Stimulated activated CD8-positive, alpha-beta memory T cell treated with anti-CD3 and anti-CD28 coated beads, Interleukin-4, amount 100 ng/mL, for 1 hour (primary cell): ENCODE data around the gene NBDY.
"Not testable (repeated sequence)": the region's sequence is repeated elsewhere in the genome, so short reads cannot be mapped to it uniquely, and the experiment has no call there.

ENCODE experiments used
- DNase-seq, 2 donors: peaks; one replicate each; pipeline ENCODE4 v3.0.0-alpha.2; 2020; ENCODE audit warnings: low read depth in 2 of 2, low spot score in 1 of 2

NBDY gene

DNA sequence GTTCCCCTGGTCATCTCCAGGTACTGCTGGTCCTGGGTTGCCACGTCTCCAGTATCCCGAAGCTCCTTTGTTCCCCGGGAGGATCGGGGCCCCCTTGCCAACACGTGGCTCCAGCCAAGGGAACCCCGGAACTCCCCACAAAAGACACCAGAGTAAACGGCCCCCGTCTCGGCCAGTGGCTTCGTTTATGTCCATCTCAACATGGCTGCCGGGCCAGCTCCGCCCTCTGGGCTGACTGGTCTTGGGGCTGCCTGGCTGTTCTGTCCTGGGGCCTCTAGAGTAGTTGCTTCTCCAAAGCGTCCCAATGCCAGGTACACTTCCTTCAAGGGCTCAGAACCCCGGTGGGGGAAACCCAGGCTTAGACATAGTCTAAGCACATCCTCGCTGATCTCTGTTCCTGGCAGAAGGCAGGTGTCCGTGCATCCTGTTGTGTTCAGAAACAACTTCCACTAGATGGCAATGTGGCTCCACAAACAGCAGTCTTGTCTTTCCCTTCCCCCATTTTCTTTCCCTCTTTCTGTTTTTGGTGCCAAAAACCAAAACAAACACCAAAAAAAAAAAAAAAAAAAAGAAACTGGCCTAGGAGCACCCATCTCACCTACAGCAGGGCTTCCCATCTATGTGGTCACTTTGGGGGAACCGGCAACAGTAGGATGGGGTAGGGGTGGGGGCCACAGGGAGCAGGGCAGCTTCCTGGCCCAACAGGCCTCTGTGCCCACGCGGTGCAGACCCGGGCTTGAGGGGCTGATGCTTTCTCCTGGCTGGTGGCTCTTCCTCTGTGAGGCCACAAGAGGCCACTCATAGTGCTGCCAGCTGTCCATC, 35.3 kb downstream of the NBDY start:
- peak in 1 of 2 donors; percentile 23 for DNase-seq

DNA sequence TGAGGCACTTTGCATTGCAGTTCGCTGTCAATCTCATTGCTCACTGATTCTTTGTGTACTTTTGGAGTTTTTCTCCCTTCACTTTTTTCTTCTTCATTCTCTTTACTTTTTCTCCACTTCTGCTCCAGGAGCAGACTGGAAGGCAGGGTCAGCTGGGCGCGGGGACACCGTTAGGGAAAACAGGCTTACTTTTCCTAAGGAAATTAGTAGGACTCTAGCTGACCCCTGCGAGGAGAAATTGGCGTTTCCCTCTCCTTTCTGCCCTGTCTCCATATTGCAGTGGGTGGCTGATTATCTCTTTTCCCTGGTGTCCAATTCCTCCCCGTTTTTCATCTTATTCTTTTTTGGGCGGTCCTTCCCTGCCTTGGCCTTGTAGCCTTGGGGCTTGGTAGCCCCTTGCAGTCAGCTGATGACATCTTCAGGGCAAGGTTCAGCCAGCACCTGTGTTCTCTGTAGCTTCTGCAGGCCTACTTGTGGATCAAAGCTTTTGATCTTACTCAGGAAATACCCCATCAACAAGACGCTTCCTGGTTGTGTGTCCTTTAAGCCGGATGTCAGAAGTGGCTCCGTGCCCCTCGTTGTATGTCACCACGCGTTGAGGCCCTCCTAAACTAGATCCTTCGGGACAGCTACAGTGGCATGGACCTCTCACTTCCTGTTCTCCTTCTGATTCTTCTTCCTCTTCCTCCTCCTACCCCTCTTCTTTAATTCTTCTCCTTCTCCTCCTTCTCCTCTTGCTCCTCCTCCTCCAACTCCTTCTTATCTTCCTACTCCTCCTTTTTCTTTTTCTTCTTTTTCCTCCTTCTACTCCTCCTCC, 36.1 kb downstream of the NBDY start:
- no peak for DNase-seq

DNA sequence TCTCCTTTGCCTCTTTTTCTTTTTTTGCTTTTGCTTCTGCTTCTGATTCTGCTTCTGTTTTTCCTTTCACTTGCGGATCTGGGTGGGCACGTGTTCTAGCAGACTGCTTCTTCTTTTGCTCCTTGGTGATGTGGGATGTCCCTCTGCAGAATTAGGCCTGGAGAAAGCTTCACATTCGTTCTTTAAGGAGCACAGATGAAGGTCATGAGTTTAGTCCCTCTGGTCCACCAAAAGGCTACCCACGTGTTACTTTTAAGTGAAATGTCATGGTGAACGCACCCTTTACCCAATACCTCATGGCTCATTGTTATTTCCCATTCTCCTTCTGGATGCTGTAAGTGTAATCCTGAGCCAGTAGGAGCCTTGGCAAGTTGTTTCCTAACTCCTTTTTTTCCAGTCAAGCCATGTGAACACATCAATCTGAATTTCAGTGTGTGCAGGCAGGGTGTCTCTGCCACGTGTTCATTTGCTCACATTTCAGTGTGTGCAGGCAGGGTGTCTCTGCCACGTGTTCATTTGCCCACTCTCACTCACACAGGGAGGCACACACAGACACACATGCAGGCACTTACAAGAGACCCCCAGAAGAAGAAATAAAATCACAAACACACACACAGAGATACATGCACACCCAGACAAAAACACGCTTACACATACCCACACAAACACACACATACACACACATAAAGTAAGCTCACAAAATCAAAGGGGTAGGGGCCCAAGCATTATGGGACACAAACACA, 36.9 kb downstream of the NBDY start:
- DNase-seq = no peak

DNA sequence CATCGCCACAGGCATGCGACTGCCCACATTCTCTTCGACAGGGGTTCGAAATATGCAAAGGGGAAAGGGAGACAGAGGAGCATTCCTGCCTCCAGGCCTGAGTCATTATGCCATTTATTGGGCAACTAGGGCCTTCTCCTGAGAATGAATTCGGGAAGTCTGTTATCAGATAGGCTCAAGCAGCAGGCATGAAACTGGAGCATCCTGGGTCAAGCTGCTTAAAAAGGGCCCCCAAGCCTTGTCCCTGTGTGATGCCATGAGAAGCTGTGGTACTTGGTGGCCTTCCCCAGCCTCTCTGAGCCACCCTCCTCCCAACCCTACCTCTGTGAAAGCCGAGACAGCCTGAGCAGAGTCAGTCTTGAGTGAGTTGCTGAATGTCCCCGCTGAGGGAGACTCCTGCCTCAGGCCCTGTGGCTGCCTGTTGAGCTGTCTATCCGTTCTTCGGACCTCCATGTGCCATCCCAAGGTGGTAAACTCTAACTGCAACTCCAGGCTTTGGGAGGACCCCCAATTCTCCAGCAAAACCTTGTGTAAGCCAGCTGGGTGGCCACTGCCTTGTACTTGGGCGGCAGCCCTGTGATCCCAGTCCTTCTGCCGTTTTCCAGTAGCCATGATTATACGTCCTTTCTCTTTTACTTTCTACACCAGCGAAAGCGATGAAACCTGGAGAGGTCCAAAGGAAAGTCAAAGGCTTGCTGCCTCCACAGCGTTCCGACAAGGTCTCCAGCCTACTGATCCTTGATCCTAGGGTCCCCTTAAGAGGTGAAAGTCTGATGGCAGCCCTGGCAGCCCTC, 37.7 kb downstream of the NBDY start:
- DNase-seq = no peak

DNA sequence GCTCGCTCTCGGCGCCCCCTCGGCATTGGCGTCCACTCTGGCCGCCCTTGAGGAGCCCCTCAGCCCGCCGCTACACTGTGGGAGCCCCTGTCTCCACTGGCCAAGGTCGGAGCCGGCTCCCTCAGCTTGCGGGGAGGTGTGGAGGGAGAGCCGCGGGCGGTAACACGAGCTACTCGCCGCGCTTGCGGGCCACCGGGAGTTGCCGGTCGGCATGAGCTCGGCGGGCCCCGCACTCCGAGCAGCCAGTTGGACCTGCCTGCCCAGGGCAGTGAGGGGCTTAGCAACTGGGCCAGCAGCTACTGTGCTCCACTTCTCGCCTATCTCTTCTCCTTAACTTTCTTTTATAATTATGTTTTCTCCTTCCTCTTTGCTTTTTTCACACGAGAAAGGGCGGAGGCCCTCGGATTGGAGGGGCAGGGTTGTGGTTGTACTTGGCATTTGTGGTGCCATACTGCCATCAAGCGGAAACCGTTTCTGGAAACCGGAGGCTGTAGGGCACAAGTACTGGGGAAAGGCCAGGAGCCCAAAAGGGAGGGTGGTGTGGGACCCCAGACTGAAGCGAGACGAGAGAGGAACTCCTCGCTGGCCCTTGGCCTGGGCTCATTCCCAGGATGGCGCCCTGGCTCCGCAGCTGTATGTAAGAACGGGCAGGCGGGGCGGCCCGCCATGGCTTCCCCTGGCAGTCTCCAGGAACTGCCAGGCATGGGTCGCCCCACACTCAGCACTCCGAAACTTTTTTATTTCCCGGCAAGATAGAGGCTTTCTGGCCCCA, 38.5 kb downstream of the NBDY start:
- not testable (repeated sequence) for DNase-seq

DNA sequence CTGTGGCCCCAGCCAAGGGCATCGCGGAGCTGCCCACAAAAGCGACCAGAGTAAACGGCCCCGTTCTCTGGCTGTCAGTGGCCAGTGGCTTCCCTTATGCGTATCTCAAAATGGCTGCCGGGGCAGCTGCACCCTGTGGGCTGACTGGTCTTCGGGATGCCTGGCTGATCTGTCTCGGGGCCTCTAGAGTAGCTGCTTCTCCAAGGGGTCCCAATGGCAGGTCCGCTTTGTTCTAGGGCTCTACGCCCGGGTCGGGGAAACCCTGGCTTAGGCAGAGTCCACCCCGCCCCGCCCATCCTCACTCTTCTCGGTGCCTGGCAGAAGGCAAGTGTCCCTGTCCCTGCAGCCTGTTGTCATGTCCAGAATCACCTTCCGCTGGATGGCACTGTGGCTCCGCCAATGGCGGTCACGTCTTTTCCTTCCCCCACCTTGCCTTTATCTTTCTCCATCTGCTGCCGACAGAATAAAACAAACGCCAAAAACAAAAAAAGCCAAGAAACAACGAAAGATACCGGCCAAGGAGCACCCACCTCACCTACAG, 39.1 kb downstream of the NBDY start:
- DNase-seq = not testable (repeated sequence)

DNA sequence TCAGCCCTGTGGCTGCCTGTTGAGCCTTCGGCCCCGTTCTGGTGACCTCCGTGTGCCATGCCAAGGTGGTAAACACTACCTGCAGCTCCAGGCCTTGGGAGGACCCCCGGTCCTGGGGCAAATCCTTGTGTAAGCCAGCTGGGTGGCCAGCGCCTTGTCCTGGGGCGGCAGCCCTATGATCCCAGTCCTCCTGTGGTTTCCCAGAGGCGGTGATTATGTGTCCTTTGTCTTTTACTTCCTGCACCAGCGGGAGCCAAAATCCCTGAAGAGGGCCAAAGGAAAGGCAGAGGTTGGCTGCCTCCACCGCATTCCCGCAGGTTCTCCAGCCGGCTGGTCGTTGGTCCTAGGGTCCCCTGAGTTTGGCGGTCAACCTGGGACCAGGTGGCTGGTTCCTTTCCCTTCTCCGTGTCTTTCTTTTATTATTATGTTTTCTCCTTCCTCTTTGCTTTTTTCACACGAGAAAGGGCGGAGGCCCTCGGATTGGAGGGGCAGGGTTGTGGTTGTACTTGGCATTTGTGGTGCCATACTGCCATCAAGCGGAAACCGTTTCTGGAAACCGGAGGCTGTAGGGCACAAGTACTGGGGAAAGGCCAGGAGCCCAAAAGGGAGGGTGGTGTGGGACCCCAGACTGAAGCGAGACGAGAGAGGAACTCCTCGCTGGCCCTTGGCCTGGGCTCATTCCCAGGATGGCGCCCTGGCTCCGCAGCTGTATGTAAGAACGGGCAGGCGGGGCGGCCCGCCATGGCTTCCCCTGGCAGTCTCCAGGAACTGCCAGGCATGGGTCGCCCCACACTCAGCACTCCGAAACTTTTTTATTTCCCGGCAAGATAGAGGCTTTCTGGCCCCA, 43.9 kb downstream of the NBDY start:
- not testable (repeated sequence) for DNase-seq

DNA sequence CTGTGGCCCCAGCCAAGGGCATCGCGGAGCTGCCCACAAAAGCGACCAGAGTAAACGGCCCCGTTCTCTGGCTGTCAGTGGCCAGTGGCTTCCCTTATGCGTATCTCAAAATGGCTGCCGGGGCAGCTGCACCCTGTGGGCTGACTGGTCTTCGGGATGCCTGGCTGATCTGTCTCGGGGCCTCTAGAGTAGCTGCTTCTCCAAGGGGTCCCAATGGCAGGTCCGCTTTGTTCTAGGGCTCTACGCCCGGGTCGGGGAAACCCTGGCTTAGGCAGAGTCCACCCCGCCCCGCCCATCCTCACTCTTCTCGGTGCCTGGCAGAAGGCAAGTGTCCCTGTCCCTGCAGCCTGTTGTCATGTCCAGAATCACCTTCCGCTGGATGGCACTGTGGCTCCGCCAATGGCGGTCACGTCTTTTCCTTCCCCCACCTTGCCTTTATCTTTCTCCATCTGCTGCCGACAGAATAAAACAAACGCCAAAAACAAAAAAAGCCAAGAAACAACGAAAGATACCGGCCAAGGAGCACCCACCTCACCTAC, 44.5 kb downstream of the NBDY start:
- not testable (repeated sequence) for DNase-seq

DNA sequence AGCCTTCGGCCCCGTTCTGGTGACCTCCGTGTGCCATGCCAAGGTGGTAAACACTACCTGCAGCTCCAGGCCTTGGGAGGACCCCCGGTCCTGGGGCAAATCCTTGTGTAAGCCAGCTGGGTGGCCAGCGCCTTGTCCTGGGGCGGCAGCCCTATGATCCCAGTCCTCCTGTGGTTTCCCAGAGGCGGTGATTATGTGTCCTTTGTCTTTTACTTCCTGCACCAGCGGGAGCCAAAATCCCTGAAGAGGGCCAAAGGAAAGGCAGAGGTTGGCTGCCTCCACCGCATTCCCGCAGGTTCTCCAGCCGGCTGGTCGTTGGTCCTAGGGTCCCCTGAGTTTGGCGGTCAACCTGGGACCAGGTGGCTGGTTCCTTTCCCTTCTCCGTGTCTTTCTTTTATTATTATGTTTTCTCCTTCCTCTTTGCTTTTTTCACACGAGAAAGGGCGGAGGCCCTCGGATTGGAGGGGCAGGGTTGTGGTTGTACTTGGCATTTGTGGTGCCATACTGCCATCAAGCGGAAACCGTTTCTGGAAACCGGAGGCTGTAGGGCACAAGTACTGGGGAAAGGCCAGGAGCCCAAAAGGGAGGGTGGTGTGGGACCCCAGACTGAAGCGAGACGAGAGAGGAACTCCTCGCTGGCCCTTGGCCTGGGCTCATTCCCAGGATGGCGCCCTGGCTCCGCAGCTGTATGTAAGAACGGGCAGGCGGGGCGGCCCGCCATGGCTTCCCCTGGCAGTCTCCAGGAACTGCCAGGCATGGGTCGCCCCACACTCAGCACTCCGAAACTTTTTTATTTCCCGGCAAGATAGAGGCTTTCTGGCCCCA, 49.3 kb downstream of the NBDY start:
- not testable (repeated sequence) for DNase-seq

DNA sequence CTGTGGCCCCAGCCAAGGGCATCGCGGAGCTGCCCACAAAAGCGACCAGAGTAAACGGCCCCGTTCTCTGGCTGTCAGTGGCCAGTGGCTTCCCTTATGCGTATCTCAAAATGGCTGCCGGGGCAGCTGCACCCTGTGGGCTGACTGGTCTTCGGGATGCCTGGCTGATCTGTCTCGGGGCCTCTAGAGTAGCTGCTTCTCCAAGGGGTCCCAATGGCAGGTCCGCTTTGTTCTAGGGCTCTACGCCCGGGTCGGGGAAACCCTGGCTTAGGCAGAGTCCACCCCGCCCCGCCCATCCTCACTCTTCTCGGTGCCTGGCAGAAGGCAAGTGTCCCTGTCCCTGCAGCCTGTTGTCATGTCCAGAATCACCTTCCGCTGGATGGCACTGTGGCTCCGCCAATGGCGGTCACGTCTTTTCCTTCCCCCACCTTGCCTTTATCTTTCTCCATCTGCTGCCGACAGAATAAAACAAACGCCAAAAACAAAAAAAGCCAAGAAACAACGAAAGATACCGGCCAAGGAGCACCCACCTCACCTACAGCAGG, 50.0 kb downstream of the NBDY start:
- not testable (repeated sequence) for DNase-seq

DNA sequence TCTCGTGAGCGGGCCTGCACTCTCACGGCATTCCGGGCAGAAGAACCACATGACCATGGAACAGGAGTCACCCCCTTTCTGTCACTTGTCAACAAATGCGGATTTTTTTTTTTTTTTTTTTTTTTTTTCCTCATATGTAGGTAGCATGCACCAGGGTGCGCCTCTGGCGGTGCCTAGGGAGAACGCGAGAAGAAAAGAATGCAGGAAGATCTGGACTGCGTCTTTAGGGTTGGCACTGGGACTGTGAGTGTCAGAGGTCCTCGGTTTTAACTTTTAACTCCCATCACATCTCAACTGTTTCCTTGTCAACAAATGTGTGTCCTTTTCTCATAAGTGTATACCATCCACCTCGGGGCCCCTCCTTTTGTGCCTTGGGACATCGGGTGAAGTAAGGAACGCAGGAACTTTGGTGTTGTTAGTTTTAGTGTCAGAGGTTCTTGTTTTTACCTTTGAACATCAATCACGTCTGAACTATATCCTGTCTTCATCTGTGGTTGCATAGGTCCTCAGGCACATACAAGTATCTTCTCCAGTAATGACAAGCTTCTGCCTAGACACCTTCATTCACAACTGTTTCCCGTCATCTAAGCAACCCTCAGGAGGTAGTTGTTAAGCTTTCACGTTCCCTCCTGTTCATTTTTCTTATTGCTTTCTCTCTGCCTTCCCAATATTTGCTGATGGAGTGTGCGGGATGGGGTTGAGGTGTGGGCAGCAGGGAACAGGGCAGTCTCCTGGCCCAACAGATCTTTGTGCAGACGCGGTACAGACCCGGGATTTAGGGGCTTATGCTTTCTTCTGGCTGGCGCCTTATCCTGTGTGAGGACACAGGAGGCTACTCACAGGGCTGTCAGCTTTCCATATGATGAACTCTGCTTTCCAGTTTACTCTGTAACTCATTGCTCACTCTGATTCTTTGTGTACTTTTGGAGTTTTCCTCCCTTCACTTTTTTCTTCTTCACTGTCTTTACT, 51.9 kb downstream of the NBDY start:
- DNase-seq = not testable (repeated sequence)

DNA sequence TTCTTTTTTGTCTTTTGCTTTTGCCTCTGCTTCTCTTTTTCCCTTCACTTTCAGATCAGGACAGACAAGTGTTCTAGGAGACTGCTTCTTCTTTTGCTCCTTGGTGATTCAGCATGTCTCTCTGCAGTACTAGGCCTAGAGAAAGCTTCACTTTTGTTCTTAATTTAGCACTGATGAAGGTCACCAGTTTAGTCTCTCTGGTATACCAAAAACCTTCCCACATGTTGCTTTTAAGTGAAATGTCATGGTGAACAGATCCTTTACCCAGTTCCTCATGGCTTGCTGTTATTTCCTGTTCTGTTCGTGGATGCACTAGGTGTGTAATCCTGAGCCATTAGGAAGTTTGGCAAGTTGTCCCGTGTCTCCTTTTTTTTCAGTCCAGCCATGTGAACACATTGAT, 53.3 kb downstream of the NBDY start:
- DNase-seq = no peak

DNA sequence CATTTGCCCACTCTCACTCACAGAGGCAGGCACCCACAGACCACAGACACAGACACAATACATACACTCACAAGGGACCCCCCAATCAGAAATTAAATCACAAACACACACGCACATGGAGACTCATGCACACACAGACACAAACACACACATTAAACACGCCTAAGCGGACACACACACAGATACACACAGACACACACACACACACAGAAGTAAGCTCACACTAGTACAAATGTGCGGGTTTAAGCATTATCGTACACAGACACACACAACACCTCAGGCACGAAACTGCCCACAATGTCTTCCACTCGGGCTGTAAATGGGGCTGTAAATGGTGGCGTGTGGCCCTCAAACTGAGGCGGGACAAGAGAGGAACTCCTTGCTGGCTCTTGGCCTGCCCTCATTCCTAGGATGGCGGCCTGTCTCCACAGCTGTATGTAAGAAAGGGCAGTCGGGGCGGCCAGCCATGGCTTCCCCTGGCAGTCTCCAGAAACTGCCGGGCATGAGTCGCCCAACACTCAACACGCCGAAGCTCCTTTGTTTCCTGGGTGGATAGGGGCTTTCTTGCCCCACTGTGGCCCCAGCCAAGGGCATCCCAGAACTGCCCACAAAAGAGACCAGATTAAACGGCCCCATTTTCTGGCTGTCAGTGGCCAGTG, 53.9 kb downstream of the NBDY start:
- DNase-seq = no peak

DNA sequence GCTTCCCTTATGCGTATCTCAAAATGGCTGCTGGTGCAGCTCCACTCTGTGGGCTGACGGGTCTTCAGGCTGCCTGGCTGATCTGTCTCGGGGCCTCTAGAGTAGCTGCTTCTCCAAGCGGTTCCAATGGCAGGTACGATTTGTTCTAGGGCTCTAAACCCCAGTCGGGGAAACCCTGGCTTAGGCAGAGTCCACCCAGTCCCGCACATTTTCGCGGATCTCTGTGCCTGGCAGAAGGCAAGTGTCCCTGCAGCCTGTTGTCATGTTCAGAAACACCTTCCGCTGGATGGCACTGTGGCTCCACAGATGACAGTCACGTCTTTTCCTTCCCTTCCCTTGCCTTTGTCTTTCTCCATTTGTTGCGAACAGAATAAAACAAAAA, 54.4 kb downstream of the NBDY start:
- DNase-seq = peak in 1 of 2 donors; percentile 61

DNA sequence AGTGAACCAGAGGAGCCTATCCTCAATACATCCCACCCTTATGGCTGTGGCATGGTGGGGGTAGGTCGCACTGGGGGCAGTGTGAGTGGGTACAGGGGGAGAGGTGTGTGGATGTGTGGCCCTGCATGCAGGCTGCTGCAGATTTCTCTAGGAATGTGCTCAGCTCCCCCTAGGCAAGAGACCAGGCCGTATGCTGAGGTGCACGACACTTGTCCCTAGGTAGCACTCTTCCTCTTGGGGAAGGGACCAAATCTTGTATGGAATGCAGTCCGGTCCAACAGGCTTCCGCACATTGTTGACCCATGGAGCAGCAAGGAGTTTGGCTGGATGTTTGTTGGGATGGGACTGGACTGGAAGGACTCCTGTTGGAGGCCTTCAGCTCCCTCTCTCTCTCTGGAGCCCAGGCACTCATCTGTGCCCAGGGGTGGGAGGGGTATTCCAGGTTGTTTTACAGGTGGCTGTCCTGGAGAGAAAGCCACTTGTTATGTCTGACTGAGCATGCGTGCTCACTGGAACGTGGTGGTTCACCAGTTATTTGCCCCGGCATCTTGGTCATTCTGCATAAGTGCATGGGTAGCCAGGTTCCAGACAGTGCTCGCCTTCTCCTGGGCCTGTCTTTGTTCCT, 55.1 kb downstream of the NBDY start:
- DNase-seq = no peak
